D721Med (cell line): ENCODE results near the gene EIF4E.
"Not testable (repeated sequence)": the region's sequence is repeated elsewhere in the genome, so short reads cannot be mapped to it uniquely, and the experiment has no call there.

Source experiments
- DNase-seq: peaks from one replicate; pipeline ENCODE4 v3.0.0; 2011; ENCODE audit warnings: low spot score; ENCODE audit not compliant: insufficient read length
- FAIRE-seq: peaks from 2 replicates; lab custom pipeline; 2011; peaks lifted over from hg19 to GRCh38; lab: Jason Lieb, UNC
- TF ChIP-seq, protein P1 (sequence below): IDR thresholded peaks from 2 replicates; pipeline ENCODE4 v1.5.1; 2012; ENCODE audit warnings: mild to moderate bottlenecking, control low read depth; ENCODE audit not compliant: insufficient read depth; ENCODE audit errors: missing control alignments

The EIF4E gene

DNA sequence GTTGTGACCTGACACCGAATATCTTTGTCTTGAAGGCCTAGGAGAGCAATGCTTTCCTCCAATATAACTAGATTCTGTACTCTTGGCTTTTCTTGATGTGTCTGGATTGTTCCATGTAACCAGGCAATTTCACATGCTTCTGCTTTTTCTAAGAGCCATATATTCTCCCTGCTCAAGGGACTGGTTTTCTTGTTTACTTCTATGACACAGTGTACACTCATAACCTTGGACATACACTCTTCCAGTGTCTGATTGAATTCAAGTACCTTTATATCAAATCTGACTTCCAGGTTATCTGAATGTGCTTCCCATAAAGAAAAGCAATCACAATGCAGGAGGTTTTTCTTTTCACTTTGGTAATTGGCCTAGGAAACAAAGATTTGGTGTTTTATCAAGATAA is 17.4 kb upstream of the EIF4E start:
- DNase-seq (no peak), FAIRE-seq (peak; percentile 56)
- TF ChIP-seq, protein P1, sequence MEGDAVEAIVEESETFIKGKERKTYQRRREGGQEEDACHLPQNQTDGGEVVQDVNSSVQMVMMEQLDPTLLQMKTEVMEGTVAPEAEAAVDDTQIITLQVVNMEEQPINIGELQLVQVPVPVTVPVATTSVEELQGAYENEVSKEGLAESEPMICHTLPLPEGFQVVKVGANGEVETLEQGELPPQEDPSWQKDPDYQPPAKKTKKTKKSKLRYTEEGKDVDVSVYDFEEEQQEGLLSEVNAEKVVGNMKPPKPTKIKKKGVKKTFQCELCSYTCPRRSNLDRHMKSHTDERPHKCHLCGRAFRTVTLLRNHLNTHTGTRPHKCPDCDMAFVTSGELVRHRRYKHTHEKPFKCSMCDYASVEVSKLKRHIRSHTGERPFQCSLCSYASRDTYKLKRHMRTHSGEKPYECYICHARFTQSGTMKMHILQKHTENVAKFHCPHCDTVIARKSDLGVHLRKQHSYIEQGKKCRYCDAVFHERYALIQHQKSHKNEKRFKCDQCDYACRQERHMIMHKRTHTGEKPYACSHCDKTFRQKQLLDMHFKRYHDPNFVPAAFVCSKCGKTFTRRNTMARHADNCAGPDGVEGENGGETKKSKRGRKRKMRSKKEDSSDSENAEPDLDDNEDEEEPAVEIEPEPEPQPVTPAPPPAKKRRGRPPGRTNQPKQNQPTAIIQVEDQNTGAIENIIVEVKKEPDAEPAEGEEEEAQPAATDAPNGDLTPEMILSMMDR, result no peak

DNA sequence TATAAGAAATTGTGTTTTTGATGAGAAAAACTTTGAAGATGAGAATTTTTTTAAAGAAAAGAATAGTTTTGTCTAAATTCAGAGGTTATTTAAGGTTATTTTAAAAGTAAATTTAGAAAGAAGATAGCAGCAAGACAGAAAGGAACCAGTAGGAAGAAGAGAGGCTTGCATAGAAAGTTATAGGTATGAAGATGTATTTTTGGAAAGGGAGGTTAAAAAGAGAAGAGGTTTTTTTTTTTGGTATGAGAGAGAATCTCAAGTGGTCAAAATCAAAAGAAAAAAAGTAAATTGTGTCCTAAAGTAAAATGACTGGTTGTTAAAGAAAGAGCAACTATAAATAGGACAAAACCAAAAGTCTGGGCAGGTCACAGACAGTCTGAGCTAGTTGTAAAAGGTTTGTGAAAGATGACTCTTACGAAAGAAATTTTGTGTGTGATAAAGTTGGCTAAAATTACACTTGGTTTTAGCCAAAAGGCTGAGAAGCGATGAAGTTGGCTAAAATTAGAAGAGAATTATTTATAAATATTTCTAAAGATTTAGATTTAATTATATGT is 16.4 kb upstream of the EIF4E start:
- TF ChIP-seq, protein P1, result no peak
- FAIRE-seq (no peak), DNase-seq (no peak)

DNA sequence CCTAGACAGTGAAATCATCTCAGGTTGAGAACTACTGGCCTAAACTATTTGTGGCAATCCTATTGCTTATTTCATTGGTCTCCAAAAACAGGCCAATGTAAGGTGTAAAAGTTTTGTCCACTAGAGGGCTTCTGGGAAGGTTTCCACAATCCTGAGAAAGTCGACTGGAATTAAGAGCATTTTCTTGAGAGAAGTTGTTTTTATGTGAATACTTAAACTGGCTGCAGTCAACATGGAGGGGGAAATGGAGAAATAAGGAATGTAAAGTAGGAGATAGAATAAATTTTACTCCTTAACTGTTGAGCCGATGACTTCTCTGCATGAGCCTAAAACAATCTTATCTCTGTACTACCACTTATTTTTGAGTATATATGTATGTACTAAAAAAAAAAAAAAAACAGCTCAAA is 11.0 kb upstream of the EIF4E start:
- DNase-seq (no peak), FAIRE-seq (peak; percentile 11)
- TF ChIP-seq, protein P1, result peak; percentile 65

DNA sequence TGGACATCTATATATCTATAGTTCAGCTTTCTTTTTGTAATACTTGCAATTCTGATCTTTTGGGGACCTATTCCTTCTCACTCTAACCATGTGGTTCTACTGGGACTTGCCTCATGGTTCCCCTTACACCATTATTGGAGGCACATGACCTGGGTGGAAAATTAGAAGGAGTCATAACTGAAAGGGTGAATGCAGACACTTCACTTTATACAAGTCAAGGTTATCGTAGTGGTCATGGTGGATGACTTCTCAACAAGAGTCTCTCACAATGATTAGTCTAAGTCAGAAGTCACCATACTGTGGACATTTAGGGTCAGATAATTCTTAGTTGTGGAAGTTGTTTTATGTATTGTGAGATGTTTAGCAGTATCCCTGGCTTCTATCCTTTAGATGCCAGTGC is 10.5 kb upstream of the EIF4E start:
- FAIRE-seq, result peak; percentile 16

DNA sequence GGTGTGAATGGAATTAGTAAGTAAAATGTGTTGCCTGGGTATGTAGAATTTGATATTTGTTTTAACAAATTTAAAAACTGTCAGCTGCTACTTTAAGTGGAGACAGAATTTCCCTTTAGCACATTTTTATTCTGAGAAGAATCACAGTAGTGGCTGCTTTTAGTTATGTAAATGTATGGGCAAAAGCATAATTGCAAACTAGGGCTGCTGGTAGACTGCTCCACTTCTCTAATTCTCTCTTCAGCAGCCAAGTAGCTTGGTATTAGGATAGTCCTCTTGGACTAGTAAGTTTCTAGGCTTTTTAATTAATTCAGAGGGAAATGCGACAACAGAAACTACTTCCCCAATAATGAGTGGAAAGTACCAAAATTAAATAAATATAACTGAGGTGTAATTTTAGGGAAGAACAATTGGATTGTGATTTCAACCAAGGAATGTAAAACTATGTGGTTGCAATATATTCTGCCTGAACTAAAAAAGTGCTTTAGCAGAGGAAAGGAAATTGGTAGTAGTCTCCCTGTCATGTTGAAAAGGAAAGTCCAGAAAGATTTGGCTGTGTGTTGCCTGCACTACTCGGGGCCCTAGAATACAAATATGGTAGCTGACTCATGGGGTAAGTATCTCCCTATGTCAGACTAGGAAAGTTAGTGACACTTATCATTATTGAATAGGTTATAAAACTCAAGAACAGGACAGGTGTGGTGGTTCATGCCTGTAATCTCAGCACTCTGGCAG is 9.2 kb upstream of the EIF4E start:
- TF ChIP-seq, protein P1, result no peak
- FAIRE-seq (no peak), DNase-seq (no peak)

More for the DNA sequence above, 10.5 kb upstream of the EIF4E start:
- TF ChIP-seq, protein P1, result no peak
- no peak for DNase-seq

DNA sequence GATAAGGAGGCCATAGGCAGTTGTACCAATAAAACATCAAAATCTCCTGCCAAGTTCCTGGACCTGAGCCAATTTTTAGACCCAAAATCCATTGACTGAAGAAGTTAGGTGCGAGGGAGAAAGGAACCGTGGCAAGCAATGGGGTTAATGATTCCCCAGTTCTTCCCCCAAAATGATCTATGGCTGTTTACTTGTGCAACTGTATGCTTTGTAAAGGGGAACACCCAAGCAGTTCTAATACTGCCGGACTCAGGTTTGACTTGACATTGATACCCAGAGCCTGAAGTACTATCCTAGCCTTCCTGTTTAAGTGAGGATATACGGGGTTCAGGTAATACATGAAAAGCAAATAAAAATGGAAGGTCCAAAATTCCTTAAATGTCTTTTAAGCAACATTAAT is 6.7 kb upstream of the EIF4E start:
- FAIRE-seq (no peak), DNase-seq (no peak)
- TF ChIP-seq, protein P1, result no peak

DNA sequence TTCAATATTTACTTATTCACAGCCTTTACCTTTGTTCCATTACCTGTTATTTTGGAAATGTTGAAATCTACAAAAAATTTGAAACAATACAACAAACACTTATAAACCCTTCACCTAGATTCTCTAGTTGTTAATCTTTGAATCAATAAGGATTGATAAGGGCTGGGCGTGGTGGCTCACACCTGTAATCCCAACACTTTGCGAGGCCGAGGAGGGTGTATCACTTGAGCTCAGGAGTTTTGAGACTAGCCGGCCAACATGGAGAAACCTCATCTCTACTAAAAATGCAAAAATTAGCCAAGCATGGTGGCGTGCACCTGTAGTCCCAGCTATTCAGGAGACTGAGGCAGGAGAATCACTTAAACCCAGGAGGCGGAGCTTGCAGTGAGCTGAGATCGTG is 5.9 kb upstream of the EIF4E start:
- not testable (repeated sequence) for DNase-seq, FAIRE-seq

DNA sequence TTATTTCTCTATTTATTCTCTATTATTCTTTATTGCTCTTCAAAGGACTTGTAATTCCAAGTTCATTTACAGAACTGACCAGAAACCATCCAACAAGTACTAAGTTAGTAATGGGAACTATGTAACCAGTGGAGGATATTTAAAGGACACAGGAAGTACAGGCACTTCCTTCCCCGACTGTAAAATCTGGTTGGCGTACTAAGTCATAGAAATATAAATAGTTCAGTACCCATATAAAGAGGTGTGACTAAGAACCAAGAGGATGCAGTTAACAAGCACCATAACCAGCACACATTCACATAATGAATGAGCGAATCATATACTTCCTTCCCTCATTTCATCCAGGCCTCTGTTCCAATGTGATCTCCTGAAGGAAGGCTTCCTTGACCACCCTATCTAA is 3.6 kb upstream of the EIF4E start:
- no peak for FAIRE-seq
- no peak for DNase-seq
- TF ChIP-seq, protein P1, result no peak
